Measurements from ENCODE around the gene ATIC.
A peak's percentile ranks its signal among the peaks of the same experiment; 100 is the strongest.

The ATIC gene

DNA sequence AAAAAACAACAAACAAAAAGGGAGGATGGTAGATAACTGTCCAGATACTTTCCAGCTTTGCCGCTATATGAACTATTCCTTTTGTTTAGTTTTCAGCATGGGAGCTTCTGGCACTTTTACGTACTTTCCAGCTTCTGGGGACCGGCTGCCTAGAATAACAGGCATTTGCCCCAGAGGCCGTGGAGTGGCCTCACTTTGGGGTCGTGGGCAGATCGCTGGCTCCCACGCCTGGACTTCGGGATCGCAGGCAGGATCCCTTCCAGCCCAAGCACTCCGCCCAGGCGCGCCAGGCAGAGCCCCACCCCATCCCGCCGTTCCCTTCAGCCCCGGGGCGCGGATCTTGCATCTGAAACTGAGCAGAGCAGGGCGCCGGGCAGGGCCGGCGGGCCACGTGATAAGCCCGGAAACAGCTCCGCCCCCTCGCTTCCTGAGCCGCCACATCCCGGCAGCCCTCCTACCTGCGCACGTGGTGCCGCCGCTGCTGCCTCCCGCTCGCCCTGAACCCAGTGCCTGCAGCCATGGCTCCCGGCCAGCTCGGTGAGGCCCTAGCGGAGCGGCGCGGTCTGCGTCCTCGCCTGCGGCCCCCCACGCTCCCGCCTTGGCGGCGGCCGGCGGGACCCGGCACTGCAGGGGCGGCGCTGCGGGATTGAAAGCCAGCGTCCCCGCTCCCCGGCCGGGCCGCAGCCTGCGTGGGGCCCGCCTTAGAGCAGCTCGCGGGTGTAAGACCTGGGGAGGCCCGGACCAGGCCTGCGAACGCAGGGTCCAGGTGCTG is at the start of gene ATIC:
ATIC (plus strand) TSS at position 435 of the 772 bp plus-strand sequence; CDS start at position 519, 84 bp downstream.
- peak; percentile 93 for DNase-seq

DNA sequence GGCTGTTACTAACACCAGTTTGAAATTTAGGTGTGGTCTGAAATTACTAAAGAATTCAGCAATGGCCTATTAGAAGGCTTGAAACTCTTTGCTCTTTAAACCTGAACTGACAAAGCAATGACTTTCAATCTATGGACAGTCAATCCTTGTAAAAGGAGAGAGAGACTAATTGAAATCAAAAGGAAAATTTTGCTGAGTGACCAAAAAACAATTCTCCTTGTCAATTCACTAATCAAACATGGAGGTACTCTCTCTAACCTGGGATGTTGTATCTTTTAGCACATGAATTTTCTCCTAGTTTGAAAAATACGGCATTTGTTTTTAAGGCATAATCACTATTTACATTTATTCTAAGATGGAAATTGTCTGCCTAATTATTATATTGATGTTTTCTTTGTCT is 49.6 kb upstream of the ATIC start:
- DNase-seq = no peak

DNA sequence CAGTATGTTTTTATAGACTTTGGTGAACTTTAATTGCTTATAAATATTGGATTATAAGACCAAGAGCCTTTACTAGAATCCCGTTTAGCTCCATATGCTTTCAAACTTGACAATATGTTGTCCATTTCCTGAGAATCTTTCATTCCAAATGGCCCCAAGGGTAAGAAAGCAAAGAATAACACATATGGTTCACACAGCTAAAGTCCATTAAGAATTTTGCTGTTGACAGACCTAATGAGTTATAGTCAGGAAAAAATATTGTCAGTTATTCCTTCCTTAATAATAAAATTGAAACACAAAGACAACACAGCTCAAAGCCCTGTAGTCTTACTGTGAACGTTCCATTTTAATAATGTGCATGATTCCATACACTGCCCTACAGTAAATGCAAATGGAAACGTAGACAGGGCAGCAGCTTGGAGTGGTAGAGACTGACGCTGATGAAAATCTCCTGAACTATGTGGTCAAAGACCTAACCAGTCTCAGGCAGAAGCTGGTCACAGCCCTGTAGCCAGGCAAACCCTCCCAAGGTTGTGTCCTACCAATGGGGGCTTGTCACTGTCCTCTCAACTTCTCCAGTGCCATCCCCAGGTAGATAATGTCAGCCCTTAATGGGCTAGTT is 49.0 kb upstream of the ATIC start:
- no peak for DNase-seq

DNA sequence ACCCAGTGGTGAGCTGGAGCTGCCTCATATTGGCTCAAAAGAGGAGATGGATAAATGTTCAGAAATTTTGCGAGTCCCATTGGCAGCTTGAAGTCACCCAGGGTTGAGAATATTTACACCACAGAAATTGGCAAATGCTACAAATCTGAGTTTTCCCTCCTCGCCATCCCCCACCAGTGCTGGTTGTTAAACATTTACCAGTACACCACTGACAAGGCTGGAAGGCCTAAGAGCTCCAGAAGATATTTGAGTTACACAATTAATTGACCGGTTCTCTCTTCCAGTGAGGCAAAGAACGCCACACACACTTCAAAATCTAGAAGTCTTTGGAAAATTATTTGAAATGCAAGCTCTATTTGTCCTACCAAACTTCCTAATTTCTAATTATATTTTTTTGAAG is 47.5 kb upstream of the ATIC start:
- DNase-seq = no peak

DNA sequence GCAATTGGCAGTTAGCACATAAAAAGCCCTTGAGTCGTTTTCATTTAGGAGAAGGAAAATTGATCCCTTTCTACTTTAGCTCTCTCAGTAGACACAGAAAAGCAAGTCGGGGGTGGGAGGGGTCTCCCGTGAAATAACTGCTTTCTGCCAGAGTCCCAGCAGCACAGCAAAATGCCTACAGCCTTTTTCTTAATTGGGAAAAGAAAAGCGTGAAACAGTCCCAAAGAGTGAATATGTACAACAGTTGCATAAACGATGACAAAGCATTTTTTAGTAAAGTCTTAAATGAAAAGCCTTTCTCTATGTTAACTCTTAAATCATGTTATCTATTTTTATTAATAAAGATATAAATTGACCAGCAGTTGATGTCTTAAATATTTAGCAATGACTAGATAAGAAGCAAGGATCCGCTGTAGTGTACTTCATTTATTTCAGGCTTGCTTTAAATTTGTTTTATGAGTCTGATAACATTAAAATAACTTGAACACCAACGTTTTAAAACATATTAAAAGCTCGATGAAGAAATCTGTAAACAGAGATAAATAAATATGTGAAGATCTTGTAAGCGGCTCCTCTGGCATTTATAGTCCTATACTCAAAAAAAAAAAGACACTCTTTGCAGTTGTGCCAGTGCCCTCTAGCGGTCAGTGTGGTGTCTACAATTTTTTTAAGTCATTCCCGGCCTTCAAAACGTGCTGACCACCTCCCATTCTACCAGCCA is 42.3 kb upstream of the ATIC start:
- DNase-seq = peak; percentile 70

DNA sequence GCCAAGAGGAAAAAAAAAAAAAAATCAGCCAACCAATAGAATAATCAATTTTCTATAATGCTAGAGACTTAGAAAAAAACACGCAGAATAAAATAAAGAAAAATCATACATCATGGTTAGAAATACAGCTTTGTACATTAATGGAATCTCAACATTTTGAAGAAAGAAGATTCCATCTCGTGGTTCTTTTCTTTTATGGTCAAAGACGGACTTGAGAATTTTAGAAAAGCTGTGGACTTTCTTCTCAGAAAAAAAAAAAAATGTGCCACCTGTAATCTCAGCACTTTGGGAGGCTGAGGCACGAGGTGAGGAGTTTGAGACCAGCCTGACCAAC is 41.8 kb upstream of the ATIC start:
- DNase-seq = no peak

DNA sequence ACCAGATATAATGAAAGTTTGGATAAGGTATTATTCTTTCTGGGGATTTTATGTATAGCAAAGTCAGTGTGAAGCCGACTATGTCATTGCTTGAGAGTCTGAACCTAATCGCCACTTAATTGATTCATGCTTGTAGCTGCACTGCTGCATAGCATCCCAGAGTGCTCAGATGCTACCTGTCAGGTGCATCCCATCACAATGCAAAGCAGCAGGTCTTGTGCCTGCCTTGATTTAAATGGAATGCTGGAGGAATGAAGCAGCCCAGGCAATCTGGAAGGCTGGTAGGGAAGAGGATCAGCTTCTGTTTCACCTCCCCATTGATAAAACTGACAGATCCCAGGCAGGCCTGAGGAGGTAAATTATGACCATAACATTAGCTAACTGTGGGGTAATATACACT is 40.4 kb upstream of the ATIC start:
- no peak for DNase-seq

DNA sequence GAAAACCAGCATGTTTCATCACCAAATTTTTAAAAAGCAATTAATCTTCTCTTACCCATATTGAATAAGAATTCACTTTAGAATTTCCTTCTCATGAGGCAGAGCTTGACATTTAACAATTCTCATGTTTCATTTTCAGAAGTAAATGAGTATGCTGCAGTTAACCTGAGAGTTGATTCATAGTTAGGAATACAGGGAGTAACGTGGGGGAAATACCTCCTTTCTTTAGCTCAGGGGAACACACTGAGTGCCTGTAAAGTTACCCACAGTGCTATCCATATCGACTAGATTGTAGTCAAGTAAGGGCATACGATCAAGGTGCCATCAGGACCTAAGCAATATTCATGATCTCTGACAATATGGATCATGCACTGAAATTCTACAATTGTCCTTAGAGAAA is 38.9 kb upstream of the ATIC start:
- no peak for DNase-seq

DNA sequence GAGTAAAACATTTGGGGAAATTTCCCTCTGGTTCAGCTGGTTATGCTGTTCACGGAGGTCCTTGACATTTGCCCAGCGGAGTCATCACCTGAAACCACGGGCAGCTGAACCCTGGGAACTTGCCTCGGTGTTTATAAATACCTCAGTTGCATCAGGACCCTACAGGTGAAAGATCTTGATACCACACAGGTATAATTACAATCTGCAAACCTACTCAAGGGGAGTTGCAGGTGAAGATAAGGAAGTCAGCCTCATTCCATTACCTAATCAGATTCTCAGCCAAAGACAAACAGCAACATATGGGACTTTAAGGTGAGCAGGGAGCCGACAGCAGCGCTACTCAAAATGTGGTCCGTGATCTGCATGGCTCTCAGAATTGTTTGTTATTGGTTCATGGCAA is 37.0 kb upstream of the ATIC start:
- DNase-seq = no peak

DNA sequence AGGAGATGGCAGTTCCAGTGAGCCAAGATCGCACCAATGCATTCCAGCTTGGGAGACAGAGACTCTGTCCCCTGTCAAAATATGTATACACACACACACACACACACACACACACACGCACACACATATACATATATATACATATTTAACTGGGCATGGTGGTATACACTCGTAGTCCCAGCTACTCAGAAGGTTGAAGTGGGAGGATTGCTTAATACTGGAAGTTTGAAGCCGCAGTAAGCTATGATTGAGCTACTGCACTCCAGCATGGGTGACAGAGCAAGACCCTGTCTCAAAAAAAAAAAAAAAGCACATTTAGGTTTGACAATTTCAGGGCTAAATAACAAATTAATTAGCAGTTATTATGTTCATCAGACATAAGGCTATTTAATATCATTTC is 36.0 kb upstream of the ATIC start:
- DNase-seq = peak; percentile 38

DNA sequence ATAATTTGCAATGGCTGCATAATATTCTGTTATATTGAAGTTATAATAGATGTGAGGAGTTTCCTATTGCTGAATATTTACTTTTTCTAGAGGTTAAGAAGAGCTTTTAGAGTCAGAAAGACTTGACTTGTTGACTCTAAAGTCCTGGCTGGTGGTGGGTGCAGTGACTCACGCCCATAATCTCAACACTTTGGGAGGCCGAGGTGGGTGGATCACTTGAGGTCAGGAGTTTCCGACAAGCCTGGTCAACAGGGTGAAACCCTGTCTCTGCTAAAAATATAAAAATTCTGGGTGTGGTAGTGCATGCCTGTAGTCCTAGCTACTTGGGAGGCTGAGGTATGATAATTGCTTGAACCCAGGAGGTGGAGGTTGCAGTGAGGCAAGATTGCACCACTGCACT is 33.9 kb upstream of the ATIC start:
- peak; percentile 1 for DNase-seq

DNA sequence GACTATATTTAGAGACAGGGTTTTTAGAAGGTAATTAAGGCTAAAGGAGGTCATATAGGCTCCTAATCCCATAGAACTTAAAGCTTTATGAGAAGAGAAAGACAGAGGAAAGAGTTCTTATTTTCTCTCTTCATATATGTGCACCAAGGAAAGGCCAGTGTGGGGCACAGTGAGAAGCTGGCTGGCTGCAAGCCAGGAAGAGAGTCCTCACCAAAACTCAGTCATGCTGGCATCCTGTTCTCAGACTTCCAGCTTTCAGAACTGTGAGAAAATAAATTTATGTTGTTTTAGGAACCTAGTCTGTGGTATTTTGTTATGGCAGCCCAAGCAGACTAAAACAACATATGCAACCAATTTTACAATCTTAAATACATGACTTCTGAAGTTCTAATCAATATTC is 31.5 kb upstream of the ATIC start:
- no peak for DNase-seq

DNA sequence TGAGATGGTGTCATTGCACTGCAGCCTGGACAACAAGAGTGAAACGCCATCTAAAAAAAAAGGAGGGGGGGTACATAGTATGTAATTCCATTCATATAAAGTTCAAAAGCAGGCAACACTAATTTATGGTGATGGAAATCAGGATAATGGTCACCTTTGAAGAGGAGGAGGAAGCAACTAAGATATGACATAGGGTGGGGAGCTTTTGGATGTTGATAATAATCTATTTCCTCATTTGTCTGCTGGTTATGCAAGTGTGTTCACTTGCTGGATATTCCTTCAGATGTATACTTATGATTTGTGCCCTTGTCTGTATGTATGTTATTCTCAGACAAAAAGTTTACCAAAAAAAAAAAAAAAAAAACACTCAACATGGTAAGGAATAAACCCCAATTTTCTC is 28.6 kb upstream of the ATIC start:
- DNase-seq = peak; percentile 5

DNA sequence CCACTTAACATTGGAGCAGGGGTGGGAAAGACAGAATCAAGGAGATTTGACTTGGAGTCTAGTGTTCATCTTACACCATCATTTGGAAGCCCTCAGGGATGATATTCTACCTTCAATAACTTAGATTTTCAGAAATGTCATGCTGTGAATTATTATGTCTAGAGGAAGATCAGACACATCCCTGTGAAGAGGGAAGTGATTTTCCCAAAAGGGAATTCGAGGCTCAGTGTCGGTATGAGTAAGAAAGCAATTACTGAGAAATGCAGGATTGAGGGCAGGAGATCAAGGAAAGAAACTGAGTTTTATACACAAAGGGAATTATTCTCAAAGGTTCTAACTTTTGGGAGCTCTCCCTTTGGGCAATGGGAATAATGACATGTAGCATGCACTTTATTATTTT is 25.6 kb upstream of the ATIC start:
- no peak for DNase-seq

DNA sequence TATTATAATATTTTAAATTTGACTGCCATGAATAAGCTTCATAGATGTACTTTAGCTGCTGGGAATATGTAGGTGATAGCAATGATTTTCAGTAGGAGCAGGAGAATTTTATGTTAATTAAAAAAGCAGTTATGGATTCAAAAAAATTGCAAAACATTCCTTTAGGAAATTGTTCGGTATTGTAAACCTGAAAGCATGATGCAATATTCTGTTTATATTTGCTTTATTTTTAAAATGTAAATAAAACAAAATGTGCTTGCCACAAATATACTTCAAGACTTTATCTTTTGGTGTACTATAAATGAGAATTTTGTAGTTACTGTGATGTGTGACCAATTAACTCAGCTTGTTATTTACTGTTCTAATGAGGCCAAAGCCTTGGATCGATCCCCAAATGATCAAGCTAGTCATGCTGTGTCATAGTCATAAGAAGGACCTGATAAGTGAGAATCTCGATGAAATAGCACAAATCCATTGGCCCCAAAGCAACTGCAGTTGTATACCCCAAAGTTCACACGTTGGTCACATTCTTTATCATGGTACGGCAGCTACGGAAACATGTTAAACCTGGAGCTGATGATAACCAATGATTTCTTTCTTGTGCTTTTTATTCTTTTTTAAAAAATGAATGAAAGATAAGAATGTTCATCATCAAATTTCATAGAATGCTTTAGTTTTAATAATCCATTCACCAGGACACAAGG is 23.6 kb upstream of the ATIC start:
- no peak for DNase-seq

DNA sequence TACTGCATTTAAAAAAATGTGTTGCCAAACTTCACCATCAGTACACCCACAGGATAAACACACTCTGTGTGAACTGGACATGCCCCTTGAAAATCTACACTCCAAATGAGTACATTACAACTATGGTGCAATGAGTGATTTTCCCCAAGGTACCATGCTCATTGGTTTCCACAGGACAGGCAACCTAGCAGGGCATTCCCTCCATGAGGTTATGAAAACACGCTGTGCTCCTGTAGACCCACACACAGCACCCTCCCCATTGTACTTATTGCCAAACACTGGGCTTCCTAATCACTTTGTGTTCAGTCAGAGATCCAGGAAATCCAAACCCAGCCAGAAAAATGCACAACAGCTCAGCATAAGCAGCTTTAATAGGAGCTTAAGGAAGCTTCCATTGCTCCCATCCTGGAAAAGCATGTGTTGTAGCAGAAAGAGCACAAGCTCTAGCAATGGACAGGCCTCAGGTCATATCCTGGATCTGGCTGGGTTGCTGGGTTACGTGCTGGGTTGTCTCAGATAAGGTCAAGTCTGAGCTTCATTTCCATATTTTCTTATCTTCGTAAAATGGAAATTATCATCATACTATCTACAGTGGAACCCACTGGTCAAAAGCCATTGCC is 20.8 kb upstream of the ATIC start:
- no peak for DNase-seq

DNA sequence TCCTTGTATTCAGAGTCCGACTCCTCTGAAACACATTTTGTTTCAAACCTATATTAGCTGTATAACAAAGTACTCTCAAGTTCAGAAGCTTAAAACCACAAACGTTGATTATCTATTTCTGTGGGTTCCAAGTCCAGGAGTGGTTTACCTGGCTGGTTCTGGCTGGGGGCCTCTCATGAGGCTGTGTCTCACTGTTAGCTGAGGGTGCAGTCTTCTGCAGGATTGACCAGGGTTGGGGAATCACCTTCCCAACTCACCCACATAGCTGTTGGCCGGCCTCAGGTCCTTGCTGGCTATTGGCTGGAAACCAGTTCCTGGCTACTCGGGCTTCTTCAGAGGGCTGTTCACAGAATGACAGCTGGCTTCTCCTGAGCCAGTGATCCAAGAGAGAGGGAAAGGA is 18.0 kb upstream of the ATIC start:
- no peak for DNase-seq

DNA sequence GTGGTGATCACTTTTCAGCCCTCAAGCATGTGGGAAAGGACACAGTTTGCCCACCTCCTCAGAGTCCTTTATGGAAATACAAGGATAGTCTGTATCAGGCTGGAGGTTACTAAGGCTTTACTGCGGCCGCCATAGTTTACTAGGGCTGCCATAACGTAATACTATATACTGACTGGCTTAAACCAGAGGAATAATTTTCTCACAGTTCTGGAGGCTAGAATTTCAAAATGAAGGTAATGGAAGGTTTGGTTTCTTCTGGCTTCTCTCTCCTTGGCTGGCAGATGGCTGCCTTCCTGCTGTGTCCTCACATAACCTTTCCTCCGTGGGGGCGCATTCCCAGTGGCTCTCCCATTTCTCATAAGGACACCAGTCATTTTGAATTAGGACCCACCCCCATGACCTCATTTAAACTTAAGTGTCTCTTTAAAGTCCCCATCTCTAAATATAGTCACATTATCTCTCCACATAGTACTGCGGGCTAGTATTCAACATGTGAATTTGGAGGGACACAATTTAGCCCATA is 12.5 kb upstream of the ATIC start:
- no peak for DNase-seq

DNA sequence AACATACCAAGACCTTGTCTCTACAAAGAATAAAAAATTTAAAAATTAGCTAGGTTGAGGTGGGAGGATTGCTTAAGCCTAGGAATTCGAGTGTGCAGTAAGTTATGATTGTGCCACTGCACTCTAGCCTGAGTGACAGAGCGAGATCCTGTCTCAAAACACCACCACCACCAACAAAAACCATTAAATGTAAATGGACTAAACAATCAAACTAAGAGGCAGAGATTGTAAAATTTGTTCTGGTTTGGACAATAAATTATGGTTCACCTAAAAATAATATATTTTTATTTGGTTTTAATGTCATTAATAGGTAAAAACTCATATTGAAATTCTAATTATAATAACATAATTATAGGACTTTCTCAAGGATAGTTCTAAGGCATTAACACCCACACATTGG is 9.9 kb upstream of the ATIC start:
- no peak for DNase-seq

DNA sequence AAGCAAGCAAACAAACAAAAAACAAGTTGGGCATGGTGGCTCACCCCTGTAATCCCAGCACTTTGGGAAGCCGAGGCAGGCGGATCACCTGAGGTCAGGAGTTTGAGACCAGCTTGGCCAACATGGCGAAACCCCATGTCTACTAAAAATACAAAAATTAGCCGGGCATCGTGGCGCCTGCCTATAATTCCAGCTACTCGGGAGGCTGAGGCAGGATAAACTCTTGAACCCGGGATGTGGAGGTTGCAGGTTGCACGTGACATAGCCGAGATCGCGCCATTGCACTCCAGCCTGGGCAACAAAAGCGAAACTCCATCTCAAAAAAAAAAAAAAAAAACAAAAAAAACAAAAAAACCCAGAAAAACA is 617 bp upstream of the ATIC start:
- peak; percentile 10 for DNase-seq

DNA sequence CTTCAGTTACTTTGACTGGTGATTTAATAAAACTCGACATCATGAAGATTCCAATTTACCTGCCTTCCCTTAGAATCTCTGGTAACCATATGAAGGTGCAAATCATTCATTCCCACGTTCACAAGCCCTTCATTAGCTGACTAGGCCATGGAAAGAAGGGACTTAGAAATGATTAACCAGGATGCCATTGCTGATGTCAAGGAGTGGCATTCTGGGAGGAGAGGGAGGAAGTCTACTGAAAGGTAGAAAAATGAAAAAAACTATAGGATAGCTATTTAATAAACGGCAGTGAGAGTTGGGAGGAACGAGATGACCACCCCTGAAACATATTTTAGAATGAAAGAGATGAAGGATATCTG is 1.4 kb downstream of the ATIC start:
- no peak for DNase-seq

DNA sequence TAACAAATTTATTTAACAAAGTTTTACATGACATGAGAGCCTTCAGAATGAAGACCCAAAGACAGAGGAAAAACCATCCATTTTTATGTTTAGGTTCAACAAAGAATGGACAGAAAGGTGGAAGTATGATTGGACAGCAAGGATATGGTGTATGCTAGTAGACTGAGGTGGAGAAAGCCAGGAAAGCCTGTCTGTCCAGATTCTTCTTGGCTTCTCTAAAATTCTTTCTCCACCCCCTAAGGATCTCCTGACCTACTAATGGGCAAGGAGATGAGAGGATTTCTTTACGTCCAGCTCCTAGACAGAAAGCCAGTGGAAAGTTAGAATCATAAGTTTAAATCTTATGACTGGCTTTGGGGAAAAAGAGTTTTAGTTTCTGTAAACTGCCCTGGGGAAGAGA is 3.0 kb downstream of the ATIC start:
- DNase-seq = no peak

DNA sequence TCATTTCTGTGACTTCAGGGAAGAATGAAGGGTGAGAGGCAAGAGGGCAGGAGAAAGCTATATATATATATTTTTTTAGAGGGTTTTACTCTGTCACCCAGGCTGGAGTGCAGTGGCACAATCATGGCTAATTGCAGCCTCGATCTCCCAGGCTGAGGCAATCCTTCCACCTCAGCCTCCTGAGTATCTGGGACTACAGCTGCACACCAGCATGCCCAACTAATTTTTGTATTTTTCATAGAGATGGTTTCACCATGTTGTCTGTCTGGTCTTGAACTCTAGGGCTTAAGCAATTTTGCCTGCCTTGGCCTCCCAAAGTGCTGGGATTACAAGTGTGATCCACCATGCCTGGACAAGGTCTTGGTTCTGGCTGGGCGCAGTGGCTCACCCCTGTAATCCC is 3.4 kb downstream of the ATIC start:
- no peak for DNase-seq

All from inflammatory macrophage treated with lipopolysaccharide for 4 hours (primary cell).